Tibial nerve (tissue), 4 donors: ENCODE results near the gene SDHAF4. TPM values are rescaled to one million over a fixed set of nuclear protein-coding genes. Genes with fewer than 3 reads are reported as not detected.

Experiments
- DNase-seq, 2 donors: peaks; one replicate each; pipeline ENCODE4 v3.0.0-alpha.2; 2019; ENCODE audit warnings: low spot score in 2 of 2
- H3K27ac ChIP-seq, 4 donors: fragments of 200-600 bp; sonication (generic) in 3 of 4; one replicate each; pipeline ENCODE4 v1.5.1; 2017 to 2019; ENCODE audit warnings: mild to moderate bottlenecking in 1 of 4
- H3K27me3 ChIP-seq, 2 donors: fragments of 200-600 bp; sonication (generic) in 1 of 2; one replicate each; pipeline versions ENCODE4 v1.5.1 to v1.6.0; 2017 to 2019
- H3K36me3 ChIP-seq, 3 donors: fragments of 200-600 bp; sonication (generic); one replicate each; pipeline ENCODE4 v1.5.1; 2018 to 2019
- H3K4me1 ChIP-seq, 4 donors: fragments of 200-600 bp; sonication (generic) in 3 of 4; one replicate each; pipeline ENCODE4 v1.5.1; 2017 to 2019
- H3K4me3 ChIP-seq, 4 donors: fragments of 200-600 bp; sonication (generic) in 3 of 4; one replicate each; pipeline ENCODE4 v1.5.1; 2017 to 2019; ENCODE audit warnings: mild to moderate bottlenecking in 1 of 4, moderate library complexity in 1 of 4
- H3K9me3 ChIP-seq, 4 donors: fragments of 200-600 bp; sonication (generic) in 3 of 4; one replicate each; pipeline ENCODE4 v1.5.1; 2017 to 2019
- CTCF ChIP-seq, 5 experiments: fragments of 200-600 bp in 3 of 5; fragments of 450-650 bp in 2 of 5; sonication (generic) in 3 of 5; IDR thresholded peaks; one replicate each; pipeline ENCODE4 v1.5.1; 2016 to 2019; ENCODE audit warnings: antibody characterized with exemption in 5 of 5, mild to moderate bottlenecking in 3 of 5, moderate library complexity in 2 of 5
- EP300 ChIP-seq, 2 donors: sonication (generic); formaldehyde crosslinking; IDR thresholded peaks; one replicate each; pipeline ENCODE4 v1.6.1; 2017; ENCODE audit warnings: antibody characterized with exemption in 2 of 2, mild to moderate bottlenecking in 1 of 2
- POLR2A ChIP-seq, 2 donors: fragments of 450-650 bp; IDR thresholded peaks; one replicate each; pipeline ENCODE4 v1.6.1; 2017; ENCODE audit warnings: antibody characterized with exemption in 2 of 2, mild to moderate bottlenecking in 2 of 2, moderate library complexity in 2 of 2
- WGBS, 2 donors: methylation state at CpG; one replicate each; pipeline ENCODE4 v1.1.5; 2018; 5-methylcytosine and 5-hydroxymethylcytosine counted together
- total RNA-seq, 4 donors: library from RNA; depleted of rRNA; stranded (reverse); fragments of >200 nt; gene quantifications; one replicate each; pipeline ENCODE4 v1.1.0, GENCODE V29; 2016

SDHAF4 gene
- total RNA-seq, 4 donors from 2014 or later: 9.6 to 15.3 (median 13.1) TPM

- Histone ChIP-seq H3K27me3 (no peaks in the 10 kb centered on the region), H3K36me3 (no peaks in the 10 kb centered on the region), H3K27ac (no peak overlapping the region), H3K9me3 (no peaks in the 10 kb centered on the region), H3K4me3 (no peak overlapping the region), H3K4me1 (no peaks in the 10 kb centered on the region)
- TF ChIP-seq EP300 (IDR thresholded peaks at IDR 0.05) (no peak), CTCF (IDR thresholded peaks at IDR 0.05) (no peak), POLR2A (IDR thresholded peaks at IDR 0.05) (no peak)
- 91 to 98% methylated on average over 1 of the region's 1 CpG for WGBS, 2 donors
- DNase-seq: no peak
Measured at GRCh38 chr6:70638468-70638867, 71.7 kb downstream of the SDHAF4 start.

Other genes with a start within 250 kb of the SDHAF4 start
- 10 to 100 TPM; 23.7 to 30.8 (median 27.3) TPM for gene FAM135A, start 153.4 kb upstream of the SDHAF4 start, total RNA-seq
- 10 to 100 TPM; 18.0 to 21.6 (median 20.2) TPM for gene SMAP1, start 101.0 kb downstream of the SDHAF4 start, total RNA-seq